WERI-Rb-1 (cell line): ENCODE results near the gene ABCC4.
A peak's percentile ranks its signal among the peaks of the same experiment; 100 is the strongest.

ENCODE experiments used
- DNase-seq: peaks from one replicate; pipeline ENCODE4 v3.0.0-alpha.2; 2020
- H3K27ac ChIP-seq: fragments of 250-450 bp; sonication (Bioruptor Pico); 2 replicates; pipeline ENCODE4 v1.5.1; 2020; ENCODE audit warnings: mild to moderate bottlenecking, moderate library complexity
- H3K27me3 ChIP-seq: fragments of 250-450 bp; sonication (Bioruptor Pico); 2 replicates; pipeline ENCODE4 v1.5.1; 2021; ENCODE audit warnings: mild to moderate bottlenecking, low read depth, moderate library complexity; ENCODE audit not compliant: insufficient read depth, severe bottlenecking
- H3K36me3 ChIP-seq: fragments of 250-450 bp; sonication (Bioruptor Pico); 2 replicates; pipeline ENCODE4 v1.5.1; 2020; ENCODE audit warnings: mild to moderate bottlenecking, moderate library complexity
- H3K4me3 ChIP-seq: 2 replicates; pipeline ENCODE4 v1.5.1; 2011; ENCODE audit warnings: low read depth, mild to moderate bottlenecking, control low read depth, low read length
- H3K9me3 ChIP-seq: fragments of 250-450 bp; sonication (Bioruptor Pico); 2 replicates; pipeline ENCODE4 v1.5.1; 2021; ENCODE audit warnings: mild to moderate bottlenecking, moderate library complexity; ENCODE audit not compliant: severe bottlenecking
- CTCF ChIP-seq: IDR thresholded peaks from 2 replicates; pipeline ENCODE4 v1.5.1; 2011; ENCODE audit warnings: low read depth, mild to moderate bottlenecking, control low read depth, inconsistent platforms, low read length

Gene ABCC4

GRCh38 chr13:95226476-95226875 is 74.8 kb downstream of the ABCC4 start:
- no peaks in the 10 kb centered on the region for H3K27me3 ChIP-seq
- no peak overlapping the region for H3K4me3 ChIP-seq
- H3K27ac ChIP-seq = peak overlapping the region; percentile 59
- DNase-seq = peak; percentile 96
- no peaks in the 10 kb centered on the region for H3K9me3 ChIP-seq
- TF ChIP-seq CTCF = peak; percentile 73
- peaks cover 1% of the 10 kb centered on the region; the same call in 1 of the 2 replicates for H3K36me3 ChIP-seq

DNA sequence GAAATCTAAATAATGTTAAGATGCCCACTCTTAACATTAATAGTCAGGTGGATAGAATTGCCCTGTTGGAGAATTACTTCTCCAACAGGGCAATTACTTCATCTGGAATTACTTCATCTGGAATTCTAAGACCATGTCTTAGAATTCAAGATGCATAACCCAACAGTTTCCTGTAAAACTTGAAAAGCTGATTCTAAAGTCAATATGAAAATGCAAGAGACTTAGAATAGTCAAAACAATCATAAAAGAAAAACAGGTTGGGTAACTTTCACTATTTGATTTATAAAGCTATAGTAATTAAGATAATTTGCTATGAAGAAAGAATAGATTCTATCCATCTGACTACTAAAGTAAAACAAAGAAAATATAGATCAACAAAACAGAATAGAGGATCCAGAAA is 75.2 kb downstream of the ABCC4 start:
- H3K4me3 ChIP-seq = no peak overlapping the region
- no peak for DNase-seq
- H3K27ac ChIP-seq = peak overlapping the region; percentile 59
- no peak for TF ChIP-seq CTCF
- no peaks in the 10 kb centered on the region for H3K27me3 ChIP-seq
- H3K9me3 ChIP-seq = no peaks in the 10 kb centered on the region
- H3K36me3 ChIP-seq = no peaks in the 10 kb centered on the region

- Histone ChIP-seq H3K9me3 (peaks cover 2% of the 10 kb centered on the region), H3K27ac (no peak overlapping the region), H3K27me3 (no peaks in the 10 kb centered on the region), H3K4me3 (no peak overlapping the region), H3K36me3 (no peaks in the 10 kb centered on the region; the same call in 1 of the 2 replicates)
- TF ChIP-seq CTCF = no peak
- no peak for DNase-seq
These were observed 77.2 kb downstream of the ABCC4 start for GRCh38 chr13:95224064-95224463.

DNA sequence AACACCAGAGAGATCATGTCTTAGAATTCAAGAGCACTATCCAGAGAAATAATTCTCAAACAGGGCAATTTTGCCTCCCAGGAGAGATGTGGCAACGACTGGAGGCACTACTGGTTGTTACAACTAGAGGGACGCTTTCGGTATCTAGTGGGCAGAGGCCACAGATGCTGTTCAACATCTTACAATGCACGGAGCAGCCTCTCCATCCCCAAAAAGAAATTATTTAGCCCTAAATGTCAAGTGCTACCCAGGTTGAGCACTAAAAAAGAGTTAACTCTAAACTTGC is 78.6 kb downstream of the ABCC4 start:
- H3K27ac ChIP-seq = no peak overlapping the region
- no peak overlapping the region for H3K4me3 ChIP-seq
- no peaks in the 10 kb centered on the region for H3K27me3 ChIP-seq
- peaks cover 3% of the 10 kb centered on the region for H3K9me3 ChIP-seq
- H3K36me3 ChIP-seq = no peaks in the 10 kb centered on the region; the same call in none of the 2 replicates
- 0 out of 2 replicates have a peak, but pooled peaks have one; percentile 18 for TF ChIP-seq CTCF
- no peak for DNase-seq

- H3K27ac ChIP-seq = no peak overlapping the region
- H3K4me3 ChIP-seq = no peak overlapping the region
- no peaks in the 10 kb centered on the region for H3K27me3 ChIP-seq
- no peaks in the 10 kb centered on the region; the same call in none of the 2 replicates for H3K36me3 ChIP-seq
- TF ChIP-seq CTCF = no peak
- peaks cover 3% of the 10 kb centered on the region for H3K9me3 ChIP-seq
- no peak for DNase-seq
These were observed 79.1 kb downstream of the ABCC4 start for GRCh38 chr13:95221971-95222732.

DNA sequence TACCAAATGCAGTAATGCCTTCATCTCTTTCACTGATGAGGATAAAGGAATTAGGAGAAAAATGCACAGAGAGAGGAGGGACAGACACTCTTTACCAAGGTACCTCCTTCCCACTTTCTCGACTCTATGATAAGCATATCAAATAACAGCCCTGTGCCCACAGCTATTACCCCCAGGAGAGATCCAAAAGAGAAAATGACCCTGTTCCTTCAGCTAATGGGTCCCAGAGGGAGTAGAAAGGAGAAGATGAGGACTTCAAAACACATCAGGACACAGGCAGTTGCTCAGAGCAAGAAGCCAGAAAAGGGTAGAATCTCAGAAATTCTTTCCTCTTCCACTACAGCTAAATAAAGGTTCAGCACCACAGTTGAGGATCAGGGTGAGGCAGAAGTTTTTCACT is 80.6 kb downstream of the ABCC4 start:
- no peak for DNase-seq
- no peak for TF ChIP-seq CTCF
- H3K4me3 ChIP-seq = no peak overlapping the region
- peaks cover 3% of the 10 kb centered on the region for H3K9me3 ChIP-seq
- no peaks in the 10 kb centered on the region; the same call in none of the 2 replicates for H3K36me3 ChIP-seq
- H3K27me3 ChIP-seq = no peaks in the 10 kb centered on the region
- H3K27ac ChIP-seq = no peak overlapping the region
